CD14-positive monocyte (primary cell): Measurements from ENCODE around the gene TNS4. TPM values are rescaled to one million over a fixed set of nuclear protein-coding genes. Genes with fewer than 3 reads are reported as not detected.

Experiments
- DNase-seq, 3 donors: peaks; one replicate each; pipeline ENCODE4 v3.0.0-alpha.2; 2011 to 2022
- H2AFZ ChIP-seq: 2 replicates; pipeline ENCODE4 v1.6.0; 2012; ENCODE audit warnings: mild to moderate bottlenecking, low read depth, low read length, inconsistent platforms; ENCODE audit not compliant: insufficient read depth, poor library complexity, severe bottlenecking
- H3K27ac ChIP-seq, 2 donors: 1 replicate in 1 of 2; 2 replicates in 1 of 2; pipeline ENCODE4 v1.5.1; 2012 to 2013; ENCODE audit warnings: low read length in 2 of 2, control low read depth in 1 of 2, inconsistent platforms in 1 of 2, low read depth in 1 of 2, mild to moderate bottlenecking in 1 of 2
- H3K27me3 ChIP-seq, 2 donors: one replicate each; pipeline versions ENCODE4 v1.6.0 to v1.6.1; 2011 to 2013; ENCODE audit warnings: low read length in 2 of 2; ENCODE audit not compliant: control insufficient read depth in 2 of 2, insufficient read depth in 2 of 2
- H3K36me3 ChIP-seq, 2 donors: replicated peaks in 1 of 2; 1 replicate in 1 of 2; 2 replicates in 1 of 2; pipeline versions ENCODE4 v1.5.1 to v1.6.1; 2012 to 2013; ENCODE audit warnings: low read length in 2 of 2, control low read depth in 1 of 2, inconsistent platforms in 1 of 2, mild to moderate bottlenecking in 1 of 2; ENCODE audit not compliant: insufficient read depth in 2 of 2, control insufficient read depth in 1 of 2
- H3K4me1 ChIP-seq, 2 donors: 1 replicate in 1 of 2; 2 replicates in 1 of 2; pipeline versions ENCODE4 v1.5.1 to v1.6.1; 2012 to 2013; ENCODE audit warnings: low read length in 2 of 2, control low read depth in 1 of 2, inconsistent platforms in 1 of 2, mild to moderate bottlenecking in 1 of 2, moderate library complexity in 1 of 2; ENCODE audit not compliant: insufficient read depth in 2 of 2, control insufficient read depth in 1 of 2
- H3K4me2 ChIP-seq: replicated peaks from 2 replicates; pipeline ENCODE3; 2012; ENCODE audit warnings: low read length, moderate library complexity, mild to moderate bottlenecking; ENCODE audit not compliant: poor library complexity, severe bottlenecking; ENCODE audit errors: extremely low read depth
- H3K4me3 ChIP-seq, 3 experiments: fragments of 200-600 bp in 1 of 3; sonication (generic) in 1 of 3; replicated peaks in 1 of 3; 1 replicate in 2 of 3; 2 replicates in 1 of 3; pipeline ENCODE4 v1.5.1; 2011 to 2013; ENCODE audit warnings: low read length in 3 of 3, mild to moderate bottlenecking in 3 of 3, control low read depth in 2 of 3, low read depth in 2 of 3, inconsistent platforms in 1 of 3, moderate library complexity in 1 of 3
- H3K79me2 ChIP-seq: 2 replicates; pipeline ENCODE4 v1.6.0; 2012; ENCODE audit warnings: mild to moderate bottlenecking, control low read depth, inconsistent platforms, low read length, moderate library complexity; ENCODE audit not compliant: insufficient read depth
- H3K9ac ChIP-seq: 2 replicates; pipeline ENCODE4 v1.6.0; 2017; ENCODE audit warnings: low read length, mild to moderate bottlenecking; ENCODE audit not compliant: insufficient read depth, poor library complexity, severe bottlenecking
- H3K9me3 ChIP-seq, 2 donors: replicated peaks in 1 of 2; 1 replicate in 1 of 2; 2 replicates in 1 of 2; pipeline versions ENCODE4 v1.5.1 to v1.6.1; 2012 to 2013; ENCODE audit warnings: low read length in 2 of 2, control low read depth in 1 of 2; ENCODE audit not compliant: control insufficient read depth in 1 of 2, insufficient read depth in 1 of 2
- H4K20me1 ChIP-seq: 2 replicates; pipeline ENCODE4 v1.6.0; 2012; ENCODE audit warnings: mild to moderate bottlenecking, low read length, control low read depth, moderate library complexity; ENCODE audit not compliant: insufficient read depth
- H3K27ac Mint-ChIP-seq, 7 donors: one replicate each; pipeline ENCODE4 v1.8.0; 2020; ENCODE audit warnings: mild to moderate bottlenecking in 7 of 7, mixed read lengths in 7 of 7, moderate library complexity in 6 of 7, inconsistent platforms in 2 of 7
- H3K27me3 Mint-ChIP-seq, 3 donors: one replicate each; pipeline ENCODE4 v1.8.0; 2021 to 2022; ENCODE audit warnings: low read depth in 3 of 3, mild to moderate bottlenecking in 3 of 3, mixed read lengths in 3 of 3, moderate library complexity in 3 of 3, inconsistent platforms in 1 of 3
- H3K36me3 Mint-ChIP-seq, 2 donors: one replicate each; pipeline ENCODE4 v1.8.0; 2020; ENCODE audit warnings: mixed read lengths in 2 of 2, inconsistent platforms in 1 of 2, mild to moderate bottlenecking in 1 of 2
- H3K4me1 Mint-ChIP-seq: one replicate; pipeline ENCODE4 v1.8.0; 2020; ENCODE audit warnings: mild to moderate bottlenecking, mixed read lengths
- H3K4me3 Mint-ChIP-seq, 2 donors: one replicate each; pipeline ENCODE4 v1.8.0; 2020; ENCODE audit warnings: mild to moderate bottlenecking in 2 of 2, mixed read lengths in 2 of 2, moderate library complexity in 1 of 2
- H3K9me3 Mint-ChIP-seq, 7 donors: one replicate each; pipeline ENCODE4 v1.8.0; 2020 to 2022; ENCODE audit warnings: mixed read lengths in 7 of 7, mild to moderate bottlenecking in 6 of 7, moderate library complexity in 6 of 7, inconsistent platforms in 2 of 7
- WGBS: methylation state at CpG from one replicate; pipeline ENCODE4 v1.1.5; 2013; ENCODE audit warnings: missing lambda C conversion rate; ENCODE audit not compliant: insufficient coverage; 5-methylcytosine and 5-hydroxymethylcytosine counted together
- intact Hi-C, 2 donors: fragments of 100-400 bp; cut with micrococcal nuclease; formaldehyde crosslinking; loops; one replicate each; pipeline versions ENCODE4 v1.15.0 to v1.15.1; 2023
- polyA plus RNA-seq, 3 donors: library from polyadenylated mRNA; depleted of rRNA in 1 of 3; unstranded in 2 of 3; stranded (reverse) in 1 of 3; fragments of 300-500 nt in 2 of 3; fragments of >200 nt in 1 of 3; fragmentation: Illumina TruSeq in 2 of 3; gene quantifications; 1 replicate in 2 of 3; 2 replicates in 1 of 3; pipeline ENCODE4 v1.2.3, GENCODE V29; 2012 to 2021
- TF ChIP-seq, protein P1 (sequence below): fragments of 200-600 bp; IDR thresholded peaks from one replicate; pipeline ENCODE4 v1.8.0; 2022; ENCODE audit warnings: antibody characterized with exemption, mild to moderate bottlenecking

The TNS4 gene
- polyA plus RNA-seq, 3 donors = not detected

DNA sequence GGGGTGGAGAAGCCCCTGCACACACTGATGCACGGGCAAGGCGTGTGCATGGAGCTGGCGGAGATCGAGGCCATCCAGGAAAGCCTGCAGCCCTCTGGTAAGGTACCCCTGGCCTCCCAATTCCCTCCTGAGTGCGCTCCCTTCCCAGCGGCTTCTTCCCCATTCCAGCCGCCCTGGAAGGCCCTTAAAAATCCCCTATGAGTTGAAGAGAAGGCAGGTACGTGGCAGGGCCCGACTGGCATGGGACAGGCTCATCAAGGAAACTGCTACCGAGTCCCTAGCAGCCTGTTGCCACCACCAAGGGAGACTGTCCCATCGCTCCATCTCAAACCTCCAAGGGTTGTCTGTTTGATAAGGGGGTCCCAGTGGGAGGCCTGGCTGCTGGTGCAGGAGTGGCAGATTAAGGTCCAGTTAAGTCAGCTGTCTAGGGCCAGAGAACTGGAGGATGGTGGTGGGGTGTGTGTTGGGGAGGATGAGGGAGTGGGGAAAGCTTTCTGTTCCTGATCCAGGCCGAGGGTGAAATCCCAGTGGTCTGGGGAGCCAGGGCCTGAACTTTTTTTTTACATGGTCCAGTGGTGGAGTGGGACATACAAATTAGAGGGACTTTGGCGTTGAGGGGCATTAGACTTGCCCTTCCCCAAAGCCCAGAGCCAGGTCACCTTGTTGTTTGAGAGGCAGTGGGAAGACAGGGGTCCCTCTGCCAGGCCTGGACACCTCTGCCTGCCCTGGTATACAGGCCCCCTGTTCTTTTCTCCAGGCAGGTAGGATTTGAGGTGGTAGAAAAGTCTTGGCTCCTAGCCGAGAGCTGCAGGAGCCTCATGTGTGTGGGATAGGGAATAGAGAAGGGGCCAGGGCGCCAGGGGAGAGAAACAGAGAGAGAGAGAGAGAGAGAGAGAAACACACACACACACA, 57.2 kb downstream of the TNS4 start:
- Mint-ChIP-seq H3K27ac (peak overlapping the region in 4 of 7 donors; percentile 21 to 41 (median 40)), H3K27me3 (peaks cover 28 to 55% (median 31%) of the 10 kb centered on the region in 3 donors), H3K4me3 (peak overlapping the region; percentile 66 to 85), H3K9me3 (no peaks in the 10 kb centered on the region), H3K36me3 (peaks cover 0 to 2% of the 10 kb centered on the region in 2 donors), H3K4me1 (peaks cover 39% of the 10 kb centered on the region)
- WGBS = 17% methylated on average over 10 of the region's 15 CpGs
- peaks cover 32 to 45% of the 10 kb centered on the region in 2 donors for H3K4me1 ChIP-seq
- DNase-seq = no peak
- H3K79me2 ChIP-seq = no peaks in the 10 kb centered on the region
- H3K27ac ChIP-seq = no peak overlapping the region
- peaks cover 0 to 22% of the 10 kb centered on the region in 2 donors for H3K27me3 ChIP-seq
- H4K20me1 ChIP-seq = no peaks in the 10 kb centered on the region
- peak overlapping the region; percentile 77 for H2AFZ ChIP-seq
- no peaks in the 10 kb centered on the region for H3K36me3 ChIP-seq
- intact Hi-C loops = loop anchor here in 1 of 2 donors (5.0 kb wide), 1 partner anchor 88 kb away; no protein-coding TSS in a partner anchor
- H3K4me2 ChIP-seq = peak overlapping the region; percentile 73
- H3K9ac ChIP-seq = no peak overlapping the region
- no peaks in the 10 kb centered on the region for H3K9me3 ChIP-seq
- TF ChIP-seq, protein P1, sequence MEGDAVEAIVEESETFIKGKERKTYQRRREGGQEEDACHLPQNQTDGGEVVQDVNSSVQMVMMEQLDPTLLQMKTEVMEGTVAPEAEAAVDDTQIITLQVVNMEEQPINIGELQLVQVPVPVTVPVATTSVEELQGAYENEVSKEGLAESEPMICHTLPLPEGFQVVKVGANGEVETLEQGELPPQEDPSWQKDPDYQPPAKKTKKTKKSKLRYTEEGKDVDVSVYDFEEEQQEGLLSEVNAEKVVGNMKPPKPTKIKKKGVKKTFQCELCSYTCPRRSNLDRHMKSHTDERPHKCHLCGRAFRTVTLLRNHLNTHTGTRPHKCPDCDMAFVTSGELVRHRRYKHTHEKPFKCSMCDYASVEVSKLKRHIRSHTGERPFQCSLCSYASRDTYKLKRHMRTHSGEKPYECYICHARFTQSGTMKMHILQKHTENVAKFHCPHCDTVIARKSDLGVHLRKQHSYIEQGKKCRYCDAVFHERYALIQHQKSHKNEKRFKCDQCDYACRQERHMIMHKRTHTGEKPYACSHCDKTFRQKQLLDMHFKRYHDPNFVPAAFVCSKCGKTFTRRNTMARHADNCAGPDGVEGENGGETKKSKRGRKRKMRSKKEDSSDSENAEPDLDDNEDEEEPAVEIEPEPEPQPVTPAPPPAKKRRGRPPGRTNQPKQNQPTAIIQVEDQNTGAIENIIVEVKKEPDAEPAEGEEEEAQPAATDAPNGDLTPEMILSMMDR = peak; percentile 29
- H3K4me3 ChIP-seq = peak overlapping the region in 1 of 3 experiments; percentile 71

DNA sequence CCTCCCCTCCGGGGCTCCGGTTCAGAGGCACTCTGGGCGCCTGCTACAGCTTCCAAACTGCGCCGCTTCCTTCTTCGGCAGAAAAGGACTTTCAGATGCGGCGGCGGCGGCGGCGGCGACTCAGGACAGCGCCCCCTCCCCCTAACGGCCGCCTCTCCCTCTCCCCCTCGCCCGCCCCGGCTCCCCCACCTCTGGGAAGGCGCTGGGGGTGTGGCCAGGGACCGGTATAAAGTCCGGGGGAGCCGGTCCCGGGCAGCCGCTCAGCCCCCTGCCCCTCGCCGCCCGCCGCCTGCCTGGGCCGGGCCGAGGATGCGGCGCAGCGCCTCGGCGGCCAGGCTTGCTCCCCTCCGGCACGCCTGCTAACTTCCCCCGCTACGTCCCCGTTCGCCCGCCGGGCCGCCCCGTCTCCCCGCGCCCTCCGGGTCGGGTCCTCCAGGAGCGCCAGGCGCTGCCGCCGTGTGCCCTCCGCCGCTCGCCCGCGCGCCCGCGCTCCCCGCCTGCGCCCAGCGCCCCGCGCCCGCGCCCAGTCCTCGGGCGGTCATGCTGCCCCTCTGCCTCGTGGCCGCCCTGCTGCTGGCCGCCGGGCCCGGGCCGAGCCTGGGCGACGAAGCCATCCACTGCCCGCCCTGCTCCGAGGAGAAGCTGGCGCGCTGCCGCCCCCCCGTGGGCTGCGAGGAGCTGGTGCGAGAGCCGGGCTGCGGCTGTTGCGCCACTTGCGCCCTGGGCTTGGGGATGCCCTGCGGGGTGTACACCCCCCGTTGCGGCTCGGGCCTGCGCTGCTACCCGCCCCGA, 58.0 kb downstream of the TNS4 start, which contains the start of gene IGFBP4:
Gene IGFBP4 (plus strand): TSS at position 255 of the 792 bp plus-strand sequence. CDS start 286 bp downstream, at position 541.
- peak; percentile 58 to 73 (median 61) for DNase-seq
- peak within 1 kb of the TSS; percentile 56 for H3K9ac ChIP-seq
- H4K20me1 ChIP-seq = no peaks in the 10 kb centered on the region
- WGBS = under 1% methylated on average over 90 of the region's 98 CpGs
- H3K4me1 Mint-ChIP-seq = peaks cover 35% of the 10 kb centered on the region
- H3K4me3 Mint-ChIP-seq = peak within 1 kb of the TSS; percentile 66 to 86
- H3K9me3 Mint-ChIP-seq = no peaks in the 10 kb centered on the region
- H3K4me3 ChIP-seq = peak within 1 kb of the TSS; percentile 10 to 71 (median 24)
- peaks cover 26 to 51% (median 28%) of the 10 kb centered on the region in 3 donors for H3K27me3 Mint-ChIP-seq
- intact Hi-C loops = loop anchor here in 1 of 2 donors (5.0 kb wide), 1 partner anchor 89 kb away; no protein-coding TSS in a partner anchor
- peaks cover 29 to 40% of the 10 kb centered on the region in 2 donors for H3K4me1 ChIP-seq
- peak within 1 kb of the TSS; percentile 73 for H3K4me2 ChIP-seq
- peak within 1 kb of the TSS in 2 of 7 donors; percentile 40 for H3K27ac Mint-ChIP-seq
- no peaks in the 10 kb centered on the region for H3K9me3 ChIP-seq
- peaks cover 0 to 2% of the 10 kb centered on the region in 2 donors for H3K36me3 Mint-ChIP-seq
- H3K36me3 ChIP-seq = no peaks in the 10 kb centered on the region
- no peaks in the 10 kb centered on the region for H3K79me2 ChIP-seq
- H3K27ac ChIP-seq = no peak within 1 kb of the TSS
- H3K27me3 ChIP-seq = peaks cover 0 to 16% of the 10 kb centered on the region in 2 donors
- TF ChIP-seq, protein P1 = peak; percentile 55
- peak within 1 kb of the TSS; percentile 77 for H2AFZ ChIP-seq
